SH-SY5Y (cell line): ENCODE data around the gene GLOD4.

Experiments used
- GATA2 ChIP-seq: IDR thresholded peaks from 2 replicates; pipeline ENCODE4 v1.6.1; 2011; ENCODE audit warnings: mild to moderate bottlenecking, low read depth, low read length
- GATA3 ChIP-seq: IDR thresholded peaks from 2 replicates; pipeline ENCODE4 v1.6.1; 2011; ENCODE audit warnings: low read depth, mild to moderate bottlenecking, low read length, moderate library complexity

DNA sequence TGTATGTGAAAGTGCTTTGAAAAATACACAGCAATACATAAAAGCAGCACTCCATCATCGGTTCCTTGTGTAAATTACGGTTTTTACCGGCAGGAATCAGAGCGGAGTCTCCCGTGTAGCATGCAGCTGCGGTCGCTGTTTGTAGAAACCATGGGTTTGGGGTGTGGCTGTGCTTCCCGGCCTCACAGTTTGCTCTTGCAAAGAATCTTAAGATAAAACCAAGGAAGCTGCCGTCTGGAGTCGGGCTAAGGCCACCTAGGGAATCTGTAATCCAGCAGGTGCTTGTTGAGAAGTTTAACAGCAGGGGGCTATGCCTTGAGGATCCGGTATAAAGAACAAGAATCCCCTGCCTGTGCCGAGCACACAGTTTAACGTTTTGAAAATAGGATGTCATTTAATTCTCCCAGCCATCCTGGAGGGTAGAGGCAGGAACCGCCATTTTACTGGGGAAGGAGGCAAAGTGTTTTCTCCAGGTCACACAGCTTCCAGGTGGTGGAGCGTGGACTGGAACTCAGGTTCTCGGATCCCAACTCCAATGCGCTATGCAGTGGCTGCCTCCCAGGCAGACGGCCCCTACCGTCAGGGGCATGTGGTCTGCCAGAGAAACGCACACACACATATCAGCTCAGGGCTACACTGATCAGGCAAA, 55.7 kb downstream of the GLOD4 start:
- TF ChIP-seq GATA2 (no peak), GATA3 (no peak)
